Measurements from ENCODE around the gene PRKAG2.

DNA sequence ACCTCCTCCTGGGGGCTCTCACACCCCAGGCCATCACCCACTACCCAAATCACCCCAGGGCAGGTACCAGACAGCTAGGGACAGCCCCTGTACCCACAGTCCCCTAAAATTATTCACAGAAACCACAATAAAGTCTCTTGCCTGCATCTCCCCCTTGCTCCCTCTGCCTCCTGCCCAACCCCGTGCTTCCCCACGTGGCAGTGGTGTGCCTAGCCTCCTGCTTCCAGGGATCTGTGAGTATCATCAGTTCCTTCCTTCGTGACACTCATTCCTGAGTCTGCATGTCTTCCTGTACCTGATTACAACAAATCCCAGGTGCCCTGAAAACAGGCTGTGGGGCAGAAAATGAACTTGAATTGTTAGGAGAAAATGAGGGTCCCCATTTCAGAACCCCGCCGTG is 61.5 kb downstream of the PRKAG2 start:
- TF ChIP-seq EZH2 (IDR thresholded peaks at IDR 0.05; ENCODE audit: insufficient read depth, poor library complexity, severe bottlenecking) (no peak), EZH2phosphoT487 (IDR thresholded peaks at IDR 0.05; ENCODE audit: insufficient read depth, low read depth) (no peak)
